Measurements from ENCODE around the gene SLC44A2.

SLC44A2 gene

DNA sequence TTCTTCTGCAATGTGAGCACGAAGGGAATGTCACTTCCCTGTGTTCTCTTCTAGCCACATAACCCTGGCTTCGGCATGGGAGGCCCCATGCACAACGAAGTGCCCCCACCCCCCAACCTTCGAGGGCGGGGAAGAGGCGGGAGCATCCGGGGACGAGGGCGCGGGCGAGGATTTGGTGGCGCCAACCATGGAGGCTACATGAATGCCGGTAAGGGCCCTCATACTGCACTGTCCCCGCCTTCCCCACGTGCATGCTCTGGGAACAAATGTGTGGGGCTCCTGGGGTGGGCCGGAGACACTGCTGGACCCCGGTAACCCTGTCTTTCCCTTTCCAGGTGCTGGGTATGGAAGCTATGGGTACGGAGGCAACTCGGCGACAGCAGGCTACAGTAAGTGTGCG lies 58.2 kb downstream of the SLC44A2 start:
- DNase-seq, result no peak

DNA sequence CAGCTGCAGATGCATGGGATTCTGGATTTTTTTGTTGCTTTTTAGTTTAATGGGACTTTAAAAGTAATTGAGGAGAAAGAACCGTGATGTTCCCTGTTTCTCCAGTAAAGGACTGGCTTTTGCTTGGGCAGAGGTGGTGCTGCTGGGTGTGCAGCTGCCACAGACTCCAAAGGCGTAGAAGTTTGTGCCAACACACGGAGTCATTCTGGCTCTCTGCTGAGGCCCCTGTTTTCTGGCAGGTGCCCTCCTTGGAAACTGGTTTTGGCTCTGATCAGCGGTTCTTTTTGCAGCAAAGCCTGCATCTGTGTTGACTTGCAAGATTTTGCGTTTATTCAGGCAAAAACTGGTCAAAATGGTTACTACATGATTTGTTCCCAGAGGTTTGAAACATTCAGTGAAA lies 59.9 kb downstream of the SLC44A2 start:
- DNase-seq, result no peak

DNA sequence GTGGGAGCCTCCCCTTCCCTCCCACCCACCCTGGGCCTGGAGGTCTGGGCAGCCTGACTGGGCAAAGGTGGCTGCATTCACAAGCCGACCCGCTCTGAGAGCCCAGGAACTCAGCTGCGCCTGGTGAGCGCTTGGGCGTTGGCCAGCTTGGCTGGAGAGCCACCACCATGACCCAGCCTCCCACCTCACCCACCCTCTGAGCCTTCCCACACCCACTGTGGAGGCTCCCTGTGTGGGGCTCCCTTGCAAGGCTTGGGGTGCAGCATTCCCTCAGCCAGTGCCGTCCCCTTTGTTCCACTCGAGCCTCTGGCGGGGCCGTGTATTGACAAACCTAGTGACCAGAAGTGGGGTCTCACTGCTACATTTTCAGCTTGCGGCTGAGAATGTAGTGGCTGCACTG lies 60.8 kb downstream of the SLC44A2 start:
- DNase-seq, result no peak

DNA sequence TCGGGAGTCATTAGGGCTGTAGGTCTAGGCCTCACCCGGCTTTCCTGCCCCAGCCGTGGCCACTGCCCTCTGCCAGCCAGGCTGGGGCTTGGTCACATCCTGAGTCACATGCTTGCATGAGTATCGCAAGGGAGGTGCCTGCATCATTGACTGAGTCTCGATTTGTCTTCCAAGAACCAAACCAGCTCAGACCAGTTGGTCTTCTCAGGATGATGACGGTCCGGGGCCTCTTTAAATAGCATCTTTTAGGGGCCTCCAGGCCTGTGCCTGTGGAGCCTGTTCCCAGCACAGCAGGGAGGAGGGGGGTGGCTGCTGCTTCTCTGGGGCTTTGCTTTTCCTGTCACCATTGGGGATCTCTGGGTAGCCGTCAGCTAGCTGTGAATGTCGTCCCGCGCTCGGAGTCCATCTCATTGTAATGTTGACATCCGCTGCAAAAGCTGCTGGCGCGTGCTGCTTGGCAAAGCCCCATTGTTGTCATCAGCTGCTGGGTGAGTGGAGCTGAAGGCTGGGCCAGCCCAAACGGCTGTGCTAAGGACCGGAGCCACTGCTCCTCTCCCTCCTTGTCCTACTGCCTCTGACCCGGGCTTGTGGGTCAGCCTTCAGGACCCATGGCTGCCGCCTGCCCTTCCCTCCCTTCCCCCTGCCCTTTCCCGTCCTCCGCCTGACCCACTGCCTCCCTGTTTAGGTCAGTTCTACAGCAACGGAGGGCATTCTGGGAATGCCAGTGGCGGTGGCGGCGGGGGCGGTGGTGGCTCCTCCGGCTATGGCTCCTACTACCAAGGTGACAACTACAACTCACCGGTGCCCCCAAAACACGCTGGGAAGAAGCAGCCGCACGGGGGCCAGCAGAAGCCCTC lies 61.5 kb downstream of the SLC44A2 start:
- DNase-seq, result no peak

DNA sequence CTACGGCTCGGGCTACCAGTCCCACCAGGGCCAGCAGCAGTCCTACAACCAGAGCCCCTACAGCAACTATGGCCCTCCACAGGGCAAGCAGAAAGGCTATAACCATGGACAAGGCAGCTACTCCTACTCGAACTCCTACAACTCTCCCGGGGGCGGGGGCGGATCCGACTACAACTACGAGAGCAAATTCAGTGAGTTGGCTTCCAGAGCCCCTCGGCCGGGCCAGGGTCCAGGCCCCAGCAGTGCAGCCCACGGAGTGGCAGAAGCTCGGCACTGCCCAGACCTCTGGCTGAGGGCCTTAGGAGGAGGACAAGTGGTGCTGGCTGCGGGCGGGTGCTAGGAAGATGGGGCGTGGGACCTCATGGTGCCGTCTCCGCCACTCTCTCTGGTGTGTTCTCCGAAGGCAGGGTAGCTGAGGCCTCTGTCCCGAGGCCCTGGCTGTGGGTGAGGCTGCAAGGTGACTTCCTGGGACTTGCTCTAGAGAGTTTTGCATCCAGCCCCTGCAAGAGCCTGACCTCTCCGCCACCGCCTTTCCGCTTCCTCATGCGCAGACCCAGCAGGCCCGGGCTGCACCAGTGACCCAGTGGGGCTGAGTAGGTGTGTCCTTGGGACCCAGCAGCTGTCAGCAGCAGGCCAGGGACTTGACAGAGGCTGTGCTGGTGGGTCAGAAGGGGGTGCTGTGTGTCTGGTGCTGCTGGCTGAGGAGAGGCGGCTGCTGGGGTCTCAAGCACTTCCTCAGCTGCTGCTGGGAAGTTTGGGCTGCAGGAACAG lies 62.4 kb downstream of the SLC44A2 start:
- no peak for DNase-seq

DNA sequence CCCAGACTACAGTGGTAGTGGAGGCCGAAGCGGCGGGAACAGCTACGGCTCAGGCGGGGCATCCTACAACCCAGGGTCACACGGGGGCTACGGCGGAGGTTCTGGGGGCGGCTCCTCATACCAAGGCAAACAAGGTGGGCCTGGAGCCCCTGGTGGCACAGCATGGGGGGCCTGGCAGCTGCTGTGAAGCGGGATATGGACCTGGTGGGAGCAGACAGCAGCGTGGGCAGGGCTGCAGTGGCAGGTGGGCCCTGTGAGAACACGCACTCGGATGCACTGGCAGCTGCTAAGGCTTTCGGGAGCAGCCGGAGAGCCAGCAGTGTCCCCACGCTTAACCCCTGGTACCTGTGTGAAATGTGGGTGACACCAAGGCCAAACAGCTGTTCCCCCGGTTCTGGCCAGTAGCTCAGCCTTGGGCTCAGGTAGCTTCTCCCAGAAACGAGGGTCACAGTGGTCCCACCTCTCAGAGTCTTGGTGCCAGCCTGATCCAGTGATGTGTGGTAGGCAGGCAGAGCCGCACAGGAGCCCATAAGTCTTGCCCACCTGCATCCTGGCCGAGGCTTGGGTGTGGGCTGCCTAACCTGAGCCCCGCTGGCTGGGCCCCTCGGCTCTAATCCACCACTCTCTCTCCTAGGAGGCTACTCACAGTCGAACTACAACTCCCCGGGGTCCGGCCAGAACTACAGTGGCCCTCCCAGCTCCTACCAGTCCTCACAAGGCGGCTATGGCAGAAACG lies 63.4 kb downstream of the SLC44A2 start:
- no peak for DNase-seq

DNA sequence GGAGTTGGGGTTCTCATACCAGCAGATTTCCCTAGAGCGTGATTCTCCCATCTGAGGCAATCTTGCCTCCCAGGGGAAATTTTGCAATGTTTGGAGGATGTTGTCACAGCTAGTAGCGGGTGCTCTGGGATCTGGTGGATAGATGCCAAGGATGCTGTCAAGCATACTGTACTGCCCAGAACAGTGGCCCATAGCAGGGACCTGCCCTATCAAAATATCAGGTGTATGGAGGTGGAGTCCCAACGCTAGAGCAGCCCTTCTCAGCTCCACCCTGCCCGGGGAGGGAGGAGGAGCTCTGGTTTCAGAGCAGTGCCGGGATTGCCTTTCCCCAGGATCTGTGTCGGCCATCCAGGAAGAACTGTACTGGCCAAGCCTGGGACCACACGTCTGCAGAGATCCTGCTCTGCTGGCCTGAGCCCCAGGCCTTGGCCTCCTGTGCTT lies 65.0 kb downstream of the SLC44A2 start:
- no peak for DNase-seq

DNA sequence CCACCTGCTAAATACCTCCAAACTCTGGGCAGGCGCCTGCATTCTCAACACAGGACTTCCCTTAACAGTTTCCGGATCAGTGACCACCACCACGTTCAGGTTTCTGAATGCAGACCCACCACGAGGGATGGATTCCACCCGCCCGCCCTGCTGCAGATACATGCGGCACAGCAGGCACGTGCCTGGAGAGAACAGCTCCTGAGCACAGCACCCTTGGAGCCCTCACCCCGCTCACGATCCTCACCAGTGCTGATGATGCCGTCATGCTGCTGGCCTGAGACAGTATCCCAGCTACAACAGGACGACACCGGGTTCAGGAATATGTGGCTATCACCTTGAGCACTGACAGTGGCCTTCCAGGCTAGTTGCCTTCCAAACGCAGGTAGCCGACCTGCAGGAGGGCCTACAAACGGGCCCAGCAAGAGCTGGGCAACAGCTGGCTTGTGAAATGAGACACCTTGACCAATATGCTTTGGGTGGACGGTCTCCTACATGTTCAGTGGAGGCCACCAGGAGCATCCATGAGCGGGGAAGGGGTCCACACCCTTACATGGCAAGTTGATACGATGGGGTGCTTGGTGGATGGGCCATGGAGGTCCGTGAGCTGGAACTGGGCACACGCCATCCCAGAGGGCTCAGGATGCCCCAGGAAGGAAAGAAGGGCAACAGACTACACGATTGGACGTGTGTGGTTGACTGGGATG lies 66.0 kb downstream of the SLC44A2 start:
- no peak for DNase-seq

DNA sequence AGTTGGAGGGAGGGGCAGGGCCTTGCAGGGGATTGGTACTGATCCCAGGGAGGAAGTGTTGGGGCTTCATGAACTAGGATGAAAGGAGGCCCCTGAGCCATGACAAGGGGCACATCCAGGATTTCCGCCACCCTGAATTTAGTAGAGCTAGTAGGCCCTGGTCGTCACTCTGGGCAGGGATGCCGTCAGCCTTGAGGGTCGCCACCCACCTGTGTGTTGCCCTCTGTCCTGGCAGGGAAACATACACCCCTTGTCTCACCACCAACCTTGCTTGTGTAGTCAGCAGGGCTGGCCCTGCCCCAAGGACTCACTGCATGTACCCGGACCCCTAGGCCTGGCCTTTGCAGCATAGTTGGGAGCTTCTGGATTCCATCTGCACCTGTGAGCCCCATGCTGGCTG lies 66.5 kb downstream of the SLC44A2 start:
- DNase-seq, result no peak

DNA sequence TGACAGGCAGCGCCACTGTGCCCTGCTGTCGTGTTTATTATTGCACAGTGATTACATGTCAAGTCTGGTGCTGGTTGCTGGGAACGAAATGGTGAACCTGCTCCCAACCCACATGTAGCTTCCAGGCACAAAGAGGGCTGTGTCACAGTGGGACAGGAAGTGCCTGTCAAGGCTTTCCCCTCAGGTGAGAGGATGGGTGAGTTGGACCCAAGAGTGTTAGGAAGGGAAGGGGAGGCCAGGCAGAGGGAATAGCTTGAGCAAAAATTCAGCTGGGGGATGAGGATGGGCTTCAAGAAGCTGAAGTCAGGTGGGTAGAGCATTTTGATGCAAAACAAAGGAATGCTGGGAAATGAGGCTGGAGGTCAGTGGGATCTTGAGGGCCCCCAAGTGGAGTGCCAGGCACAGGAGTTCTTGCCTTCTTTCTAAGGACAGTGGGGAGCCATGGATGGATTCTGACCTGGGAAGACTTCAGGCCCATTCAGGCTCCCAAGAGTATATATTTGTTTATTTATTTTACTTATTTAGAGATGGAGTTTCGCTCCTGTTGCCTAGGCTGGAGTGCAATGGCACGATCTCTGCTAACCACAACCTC lies 67.4 kb downstream of the SLC44A2 start:
- DNase-seq, result no peak

Data from DMS79 (cell line).